ENCODE results near the gene DMRT2. TPM values are rescaled to one million over a fixed set of nuclear protein-coding genes. Genes with fewer than 3 reads are reported as not detected.

Gene DMRT2
- not detected for total RNA-seq

DNA sequence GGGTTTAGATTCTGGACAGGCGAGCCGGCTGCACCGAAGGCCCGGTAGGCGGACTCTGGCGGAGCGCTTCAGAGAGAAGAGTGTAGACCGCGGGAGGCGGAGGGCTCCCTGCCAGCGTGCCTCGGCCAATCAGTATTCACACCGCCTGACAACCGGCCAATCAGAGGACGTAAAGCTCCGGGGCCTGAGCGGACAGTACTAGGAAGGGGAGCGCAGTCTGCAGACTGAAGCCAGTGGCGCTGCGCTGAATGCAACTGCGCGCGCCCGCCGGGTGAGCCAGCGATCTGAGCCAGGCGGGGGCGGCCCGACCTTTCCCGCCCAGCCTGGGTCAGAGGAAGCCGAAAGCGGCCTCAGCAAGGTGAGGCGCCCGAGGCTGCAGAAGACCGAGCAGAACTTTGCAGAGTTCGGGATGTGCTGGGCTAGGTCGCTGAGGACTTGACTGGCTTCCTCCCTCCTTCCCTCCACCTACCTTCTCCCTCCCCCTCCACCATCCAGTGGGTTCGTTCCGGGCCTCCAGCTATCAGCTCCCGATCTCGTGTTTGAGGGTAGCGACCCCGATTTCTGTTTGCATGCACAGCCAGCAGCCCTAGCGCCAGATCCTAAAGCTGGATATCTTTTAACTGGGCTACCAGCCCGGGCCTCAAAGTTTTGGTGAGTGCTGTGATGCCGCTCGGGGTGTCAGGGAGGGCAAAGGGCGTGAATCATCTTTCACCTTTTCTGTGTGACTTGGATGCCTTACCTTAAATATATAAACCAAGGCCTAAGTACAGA lies at the start of gene DMRT2:
TSS of gene DMRT2 (plus strand) at position 233 of the 771 bp plus-strand sequence. CDS start 1,257 bp downstream, outside the sequence.
- peaks cover 10% of the 10 kb centered on the region for H3K9me3 Mint-ChIP-seq
- CTCF ChIA-PET, result interaction anchor here (1.0 kb wide), 1 partner anchor 76 kb away, joined by 3 read pairs; no protein-coding TSS in a partner anchor
- H3K4me1 Mint-ChIP-seq (ENCODE audit: low read depth), result peaks cover 43% of the 10 kb centered on the region
- POLR2A ChIA-PET, result no interaction called here
- H3K4me3 Mint-ChIP-seq, result peak within 1 kb of the TSS; percentile 15
- TF ChIP-seq, protein P1, sequence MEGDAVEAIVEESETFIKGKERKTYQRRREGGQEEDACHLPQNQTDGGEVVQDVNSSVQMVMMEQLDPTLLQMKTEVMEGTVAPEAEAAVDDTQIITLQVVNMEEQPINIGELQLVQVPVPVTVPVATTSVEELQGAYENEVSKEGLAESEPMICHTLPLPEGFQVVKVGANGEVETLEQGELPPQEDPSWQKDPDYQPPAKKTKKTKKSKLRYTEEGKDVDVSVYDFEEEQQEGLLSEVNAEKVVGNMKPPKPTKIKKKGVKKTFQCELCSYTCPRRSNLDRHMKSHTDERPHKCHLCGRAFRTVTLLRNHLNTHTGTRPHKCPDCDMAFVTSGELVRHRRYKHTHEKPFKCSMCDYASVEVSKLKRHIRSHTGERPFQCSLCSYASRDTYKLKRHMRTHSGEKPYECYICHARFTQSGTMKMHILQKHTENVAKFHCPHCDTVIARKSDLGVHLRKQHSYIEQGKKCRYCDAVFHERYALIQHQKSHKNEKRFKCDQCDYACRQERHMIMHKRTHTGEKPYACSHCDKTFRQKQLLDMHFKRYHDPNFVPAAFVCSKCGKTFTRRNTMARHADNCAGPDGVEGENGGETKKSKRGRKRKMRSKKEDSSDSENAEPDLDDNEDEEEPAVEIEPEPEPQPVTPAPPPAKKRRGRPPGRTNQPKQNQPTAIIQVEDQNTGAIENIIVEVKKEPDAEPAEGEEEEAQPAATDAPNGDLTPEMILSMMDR (IDR thresholded peaks at IDR 0.05), result no peak
- peaks cover 5% of the 10 kb centered on the region for H3K36me3 Mint-ChIP-seq (ENCODE audit: low read depth)
- no peak within 1 kb of the TSS for H3K27ac Mint-ChIP-seq
- peak; percentile 59 for ATAC-seq
- intact Hi-C loops (cut with micrococcal nuclease), result loop anchor here (5.0 kb wide), 1 partner anchor 208 kb away; the partner anchor contains the start of gene DMRT1
- peak; percentile 49 for DNase-seq
- peaks cover 87% of the 10 kb centered on the region for H3K27me3 Mint-ChIP-seq

DNA sequence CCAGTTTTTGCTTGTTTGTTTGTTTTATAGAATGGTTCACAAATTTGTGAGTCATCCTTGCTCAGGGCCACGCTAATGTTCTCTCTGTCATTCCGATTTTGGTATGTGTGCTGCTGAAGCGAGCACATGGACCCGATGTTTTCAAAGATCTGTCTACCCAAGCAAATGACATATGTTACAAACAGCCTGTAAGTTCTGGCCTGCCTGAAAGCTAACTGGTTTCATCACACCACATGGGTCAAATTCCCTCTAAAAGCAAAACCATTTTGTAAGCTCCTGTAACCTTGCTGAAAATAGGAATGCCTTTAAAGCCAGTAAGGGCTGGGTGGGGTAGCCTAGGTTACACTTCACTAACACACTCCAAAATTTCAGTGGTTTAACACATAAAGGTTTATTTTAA lies 48.3 kb upstream of the DMRT2 start:
- POLR2A ChIA-PET, result no interaction called here
- peaks cover 14% of the 10 kb centered on the region for H3K27me3 Mint-ChIP-seq
- H3K27ac Mint-ChIP-seq, result no peak overlapping the region
- TF ChIP-seq, protein P1 (IDR thresholded peaks at IDR 0.05), result no peak
- H3K36me3 Mint-ChIP-seq (ENCODE audit: low read depth), result no peaks in the 10 kb centered on the region
- no peaks in the 10 kb centered on the region for H3K9me3 Mint-ChIP-seq
- no peak for DNase-seq
- intact Hi-C loops (cut with micrococcal nuclease), result loop anchor here (10.0 kb wide), 1 partner anchor 387 kb away; no protein-coding TSS in a partner anchor
- CTCF ChIA-PET, result interaction anchor here (3.9 kb wide), 1 partner anchor 108 kb away, joined by 24 read pairs; no protein-coding TSS in a partner anchor
- ATAC-seq, result no peak
- H3K4me1 Mint-ChIP-seq (ENCODE audit: low read depth), result peaks cover 3% of the 10 kb centered on the region
- no peak overlapping the region for H3K4me3 Mint-ChIP-seq

DNA sequence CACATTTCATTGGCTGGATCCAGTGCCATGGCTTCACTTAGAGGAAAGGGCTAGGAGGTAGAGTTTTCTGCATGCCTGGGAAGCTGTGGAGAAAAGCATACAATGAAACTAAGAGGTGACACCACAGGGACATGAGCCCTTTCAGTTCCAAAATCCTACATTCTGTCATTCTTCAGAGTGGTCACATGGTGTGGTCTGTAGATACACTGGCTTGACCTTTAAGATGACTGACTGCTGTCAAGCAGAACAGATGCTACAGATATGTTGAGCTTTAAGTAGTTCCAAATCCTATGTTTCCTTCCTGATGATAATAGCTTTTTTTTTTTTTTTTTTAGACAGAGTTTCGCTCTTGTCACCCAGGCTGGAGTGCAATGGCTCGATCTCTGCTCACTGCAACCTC lies 47.5 kb upstream of the DMRT2 start:
- peaks cover 3% of the 10 kb centered on the region for H3K4me1 Mint-ChIP-seq (ENCODE audit: low read depth)
- no peak overlapping the region for H3K27ac Mint-ChIP-seq
- CTCF ChIA-PET, result interaction anchor here (1.8 kb wide), 1 partner anchor 109 kb away, joined by 12 read pairs; no protein-coding TSS in a partner anchor
- no peak for DNase-seq
- TF ChIP-seq, protein P1 (IDR thresholded peaks at IDR 0.05), result no peak
- no peak for ATAC-seq
- peaks cover 22% of the 10 kb centered on the region for H3K27me3 Mint-ChIP-seq
- H3K4me3 Mint-ChIP-seq, result no peak overlapping the region
- POLR2A ChIA-PET, result no interaction called here
- intact Hi-C loops (cut with micrococcal nuclease), result loop anchor here (10.0 kb wide), 1 partner anchor 388 kb away; no protein-coding TSS in a partner anchor
- no peaks in the 10 kb centered on the region for H3K9me3 Mint-ChIP-seq
- no peaks in the 10 kb centered on the region for H3K36me3 Mint-ChIP-seq (ENCODE audit: low read depth)

DNA sequence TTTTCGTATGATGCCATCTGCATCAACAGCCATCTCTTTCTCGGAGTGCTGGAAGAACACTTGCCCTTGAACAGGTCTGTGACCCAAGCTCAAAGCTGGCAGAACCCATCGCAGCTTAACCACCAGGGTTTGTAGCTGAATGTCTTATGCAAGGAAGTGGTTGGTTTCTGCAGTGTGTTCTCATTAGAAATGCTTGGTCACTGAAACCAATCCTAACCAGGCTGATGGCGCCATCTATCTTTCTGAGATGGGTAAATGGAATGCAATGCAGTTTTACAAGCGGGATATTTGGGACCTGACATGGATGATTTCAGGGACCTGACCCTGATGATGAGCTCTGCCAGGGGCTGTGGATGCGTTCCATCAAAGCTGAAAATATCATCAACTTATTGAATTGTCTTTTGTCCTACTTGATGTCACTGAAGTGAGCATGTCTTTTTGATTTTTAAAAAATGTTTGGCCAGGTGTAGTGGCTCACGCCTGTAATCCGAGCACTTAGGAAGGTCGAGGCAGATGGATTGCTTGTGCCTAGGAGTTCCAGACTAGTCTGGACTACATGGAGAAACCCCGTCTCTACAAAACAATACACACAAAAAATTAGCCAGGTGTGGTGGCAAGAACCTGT lies 45.0 kb upstream of the DMRT2 start:
- Mint-ChIP-seq H3K27me3 (peaks cover 35% of the 10 kb centered on the region), H3K4me1 (ENCODE audit: low read depth) (peaks cover 3% of the 10 kb centered on the region), H3K36me3 (ENCODE audit: low read depth) (no peaks in the 10 kb centered on the region), H3K4me3 (no peak overlapping the region), H3K9me3 (no peaks in the 10 kb centered on the region), H3K27ac (no peak overlapping the region)
- POLR2A ChIA-PET, result no interaction called here
- ATAC-seq (peak; percentile 35), DNase-seq (peak; percentile 38)
- CTCF ChIA-PET, result interaction anchor here (0.6 to 2.1 kb wide), 10 partner anchors 67 to 664 kb away, joined by 3 to 17 read pairs (median 3); no protein-coding TSS in a partner anchor
- TF ChIP-seq, protein P1 (IDR thresholded peaks at IDR 0.05), result peak; percentile 43
- intact Hi-C loops (cut with micrococcal nuclease), result loop anchor here (5.0 to 10.0 kb wide), 2 partner anchors 113 to 390 kb away; no protein-coding TSS in a partner anchor
